ENCODE measurements around the gene GMDS. TPM values are rescaled to one million over a fixed set of nuclear protein-coding genes. Genes with fewer than 3 reads are reported as not detected.

GMDS gene
- total RNA-seq, 1 donor from 2014 or later: 5.3 TPM

DNA sequence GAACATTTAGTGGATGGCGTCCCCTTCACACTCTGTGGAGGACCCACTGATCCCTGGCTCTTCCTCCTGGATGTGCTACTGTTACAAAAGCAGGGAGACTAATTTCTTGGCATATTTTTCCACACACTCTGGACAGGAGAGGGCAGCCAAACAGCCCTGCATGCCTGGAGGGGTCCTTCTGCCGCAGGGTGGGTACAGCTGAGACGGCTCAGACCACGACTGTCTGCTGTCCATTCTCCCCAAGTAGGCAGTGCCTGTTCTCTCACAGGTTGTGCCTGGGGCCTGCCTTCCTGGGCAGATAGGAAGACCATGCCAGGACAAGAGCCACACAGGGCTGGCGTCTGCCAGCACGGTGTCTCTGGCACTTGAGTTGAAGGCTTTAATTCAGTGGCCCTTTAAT lies 375.6 kb downstream of the GMDS start:
- intact Hi-C loops (cut with DNase I): no loop called here
- DNase-seq (ENCODE audit: missing footprints) (no peak), ATAC-seq (no peak)

DNA sequence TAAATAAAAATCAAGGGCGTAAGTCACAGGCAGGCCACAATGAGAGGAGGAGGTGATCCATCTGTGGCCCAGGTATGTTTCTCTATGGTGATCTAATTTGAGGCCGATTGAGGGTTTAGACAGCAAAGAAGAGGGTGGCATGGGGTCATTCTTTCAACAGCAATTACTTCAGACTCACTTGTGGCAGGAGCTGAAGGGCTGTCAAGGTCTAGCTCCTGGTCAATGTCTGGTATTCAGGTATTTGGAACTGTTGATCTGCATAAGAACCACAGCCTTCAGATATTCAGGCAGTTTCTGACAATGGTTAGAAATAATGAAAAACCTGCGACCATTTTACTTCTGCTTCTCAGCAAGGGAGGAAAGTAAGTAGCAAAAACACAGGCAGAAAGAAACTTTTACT lies 376.1 kb downstream of the GMDS start:
- ATAC-seq (no peak), DNase-seq (ENCODE audit: missing footprints) (no peak)
- intact Hi-C loops (cut with DNase I): no loop called here

DNA sequence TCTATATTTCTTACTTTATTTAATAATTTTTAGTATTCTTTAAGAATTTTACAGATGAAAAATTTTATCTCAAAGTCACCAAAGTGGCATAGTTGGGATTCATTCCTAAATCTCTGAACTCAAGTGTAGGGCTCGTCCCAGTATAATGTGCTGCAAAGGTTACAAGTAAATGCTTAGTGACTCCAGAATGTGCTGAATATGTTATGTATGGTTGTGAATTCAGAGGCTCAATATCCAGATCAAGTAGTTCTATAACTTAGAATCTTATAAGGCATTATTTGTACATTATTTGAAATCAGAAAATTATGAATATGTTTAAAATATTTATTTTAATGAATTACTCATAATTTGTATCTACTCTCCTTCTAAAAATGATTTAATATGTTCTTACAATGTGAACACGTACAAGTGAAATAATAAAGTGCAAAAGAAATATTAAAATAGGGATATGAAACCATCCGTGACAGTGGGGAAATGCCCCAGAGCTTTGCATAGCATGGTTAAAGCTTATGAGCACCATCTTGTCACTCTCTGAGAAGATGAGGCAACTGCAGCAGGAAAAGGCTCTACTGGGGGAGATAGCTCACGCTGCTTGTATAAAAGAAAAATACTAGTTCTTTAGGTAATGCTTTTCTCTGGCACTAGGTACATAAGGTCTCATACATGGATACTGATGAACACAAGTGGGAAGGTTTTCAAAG lies 376.7 kb downstream of the GMDS start:
- DNase-seq (ENCODE audit: missing footprints): no peak
- no peak for ATAC-seq
- intact Hi-C loops (cut with DNase I): no loop called here

DNA sequence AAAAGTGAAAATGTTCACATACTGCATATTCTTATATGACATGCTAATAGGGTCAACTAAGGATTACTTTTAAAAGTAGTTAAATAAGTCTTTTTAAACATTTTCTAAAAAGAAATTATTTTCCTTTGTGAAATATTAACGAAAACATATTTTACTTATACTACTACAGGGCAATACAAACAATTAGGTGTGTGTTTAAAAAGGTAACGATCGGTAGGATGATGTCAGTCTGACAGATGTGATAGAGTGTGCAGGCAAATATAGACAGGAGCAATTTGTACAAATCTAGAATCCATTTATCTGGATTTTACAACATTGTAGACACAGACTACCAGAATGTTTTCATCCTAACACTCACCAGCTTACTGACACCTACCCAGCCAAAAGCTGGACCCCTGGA lies 378.2 kb downstream of the GMDS start:
- ATAC-seq (no peak), DNase-seq (ENCODE audit: missing footprints) (no peak)
- intact Hi-C loops (cut with DNase I): no loop called here

DNA sequence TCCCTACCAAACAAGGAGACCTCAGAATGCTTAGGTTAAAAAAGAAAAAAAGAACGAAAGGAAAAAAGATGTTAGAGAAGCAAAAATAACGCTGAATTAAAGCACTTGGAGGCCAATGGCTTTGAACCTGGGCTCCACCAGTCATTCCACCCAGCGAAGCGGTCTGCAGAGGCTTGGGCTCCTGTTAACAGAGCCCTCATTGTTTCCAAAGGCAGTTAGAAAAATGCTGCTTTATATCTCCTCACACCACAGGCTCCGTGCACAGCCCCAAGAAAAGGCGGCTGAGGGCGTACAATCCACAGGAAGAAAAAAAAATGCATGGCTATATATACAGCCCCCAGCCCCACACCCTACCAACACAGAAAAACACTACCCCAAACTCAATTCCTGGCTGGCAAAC lies 379.8 kb downstream of the GMDS start:
- ATAC-seq (no peak), DNase-seq (ENCODE audit: missing footprints) (no peak)
- intact Hi-C loops (cut with DNase I): no loop called here

DNA sequence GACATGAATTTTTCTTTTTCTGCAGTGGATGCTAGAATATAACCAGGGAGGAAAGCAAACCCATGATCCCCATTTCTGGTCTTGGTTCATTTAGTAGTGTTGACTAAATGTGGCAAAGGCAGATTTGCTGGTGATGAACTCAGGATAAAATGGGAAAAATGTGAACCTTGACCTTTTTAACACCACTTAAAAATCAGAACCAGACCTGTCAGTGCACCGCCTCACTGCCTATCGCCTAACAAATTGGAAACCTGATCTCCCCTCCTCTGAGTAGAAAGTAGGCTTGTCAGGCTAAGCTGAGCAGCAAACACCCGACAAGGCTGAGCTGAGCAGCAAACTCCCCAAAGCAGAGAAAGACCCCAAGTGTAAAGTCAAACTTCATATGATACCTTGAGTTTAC lies 380.9 kb downstream of the GMDS start:
- no peak for ATAC-seq

DNA sequence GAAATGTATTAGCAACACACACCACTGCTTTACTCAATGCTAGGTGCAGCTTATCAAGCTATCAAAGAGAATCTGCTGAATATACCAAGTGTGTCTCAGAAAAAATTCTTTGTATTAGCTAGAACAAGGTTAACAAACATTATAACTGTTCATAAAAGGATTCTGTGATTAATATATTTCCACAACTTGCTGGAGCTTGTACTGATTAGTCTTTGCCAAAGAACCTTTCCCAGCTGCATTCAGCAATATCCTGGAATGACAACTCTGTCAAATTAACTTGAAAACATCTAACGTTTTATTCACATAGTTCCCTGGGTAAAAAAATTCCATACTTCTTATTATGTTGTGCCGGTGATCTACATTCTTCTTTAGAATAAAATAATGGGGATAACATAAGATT lies 383.0 kb downstream of the GMDS start:
- DNase-seq (ENCODE audit: missing footprints) (no peak), ATAC-seq (no peak)
- intact Hi-C loops (cut with DNase I): no loop called here

More for the DNA sequence above, 380.9 kb downstream of the GMDS start:
- intact Hi-C loops (cut with DNase I): no loop called here
- DNase-seq (ENCODE audit: missing footprints): no peak

DNA sequence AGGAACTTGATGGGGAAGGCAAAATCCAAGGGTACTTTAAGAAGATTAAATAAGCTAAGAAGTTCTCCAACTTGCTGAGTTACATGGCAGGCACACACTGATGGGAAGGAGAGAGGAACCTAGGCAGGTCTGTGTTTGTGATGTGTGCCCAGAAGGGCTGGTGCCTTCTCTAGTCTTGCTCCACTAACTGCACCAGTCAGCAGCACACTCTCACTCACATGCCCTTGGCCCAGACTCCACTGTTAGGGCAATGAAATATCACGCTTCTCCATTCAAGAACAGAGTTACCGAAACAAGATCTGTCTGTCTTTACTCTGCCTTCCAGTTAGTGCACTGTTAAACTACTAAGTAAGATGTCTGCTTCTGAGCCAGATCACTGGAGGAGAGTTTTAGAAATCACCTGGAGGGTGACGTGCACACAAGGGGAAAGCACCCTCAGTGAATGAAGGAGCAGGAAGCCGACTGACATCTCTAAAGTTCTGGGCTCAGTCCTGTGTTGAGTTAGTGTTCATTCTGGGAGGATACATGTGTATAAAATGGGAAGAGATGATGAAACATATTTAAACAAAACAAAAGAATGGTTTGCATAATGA lies 384.6 kb downstream of the GMDS start:
- intact Hi-C loops (cut with DNase I): no loop called here

DNA sequence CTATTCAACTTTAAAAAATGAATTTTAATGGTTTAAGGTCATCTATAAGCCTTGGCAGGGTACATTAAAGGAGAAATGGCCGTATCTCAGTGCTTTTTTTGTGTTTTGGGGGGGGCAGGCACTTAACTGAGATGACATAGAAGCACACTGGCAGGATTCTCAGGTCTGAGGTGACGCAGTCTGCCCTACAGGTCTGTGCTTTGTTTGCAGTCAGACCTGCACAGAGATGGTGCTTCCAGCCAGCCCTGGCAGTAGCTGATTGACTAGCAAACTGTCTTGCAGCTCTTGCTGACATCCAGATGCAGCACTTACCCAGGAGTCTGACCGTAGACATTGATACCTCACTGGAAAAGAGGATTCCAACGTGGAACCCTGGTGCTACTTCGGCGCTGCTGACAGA lies 386.5 kb downstream of the GMDS start:
- no peak for DNase-seq (ENCODE audit: missing footprints)
- no peak for ATAC-seq
- intact Hi-C loops (cut with DNase I): no loop called here

More for the DNA sequence above, 384.6 kb downstream of the GMDS start:
- ATAC-seq (no peak), DNase-seq (ENCODE audit: missing footprints) (no peak)

DNA sequence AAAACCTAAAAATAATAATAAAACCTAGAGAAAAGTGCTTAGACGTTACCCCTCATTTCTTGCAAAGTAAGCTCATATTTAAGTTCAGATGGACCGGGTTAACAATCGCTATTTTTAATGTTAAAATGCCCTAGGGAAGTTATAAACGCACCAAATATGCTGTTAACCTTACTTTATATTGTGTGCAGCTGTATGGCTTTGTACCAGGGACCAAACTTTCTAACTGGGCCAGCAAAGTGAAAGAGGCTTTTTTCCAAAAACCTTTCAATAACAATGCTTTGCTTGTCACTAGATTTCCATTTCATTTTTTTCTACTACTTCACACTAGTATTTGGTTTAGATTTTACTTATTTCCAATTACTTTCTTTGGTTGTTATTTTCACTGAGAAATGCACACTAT lies 387.2 kb downstream of the GMDS start:
- ATAC-seq (no peak), DNase-seq (ENCODE audit: missing footprints) (no peak)
- intact Hi-C loops (cut with DNase I): no loop called here

DNA sequence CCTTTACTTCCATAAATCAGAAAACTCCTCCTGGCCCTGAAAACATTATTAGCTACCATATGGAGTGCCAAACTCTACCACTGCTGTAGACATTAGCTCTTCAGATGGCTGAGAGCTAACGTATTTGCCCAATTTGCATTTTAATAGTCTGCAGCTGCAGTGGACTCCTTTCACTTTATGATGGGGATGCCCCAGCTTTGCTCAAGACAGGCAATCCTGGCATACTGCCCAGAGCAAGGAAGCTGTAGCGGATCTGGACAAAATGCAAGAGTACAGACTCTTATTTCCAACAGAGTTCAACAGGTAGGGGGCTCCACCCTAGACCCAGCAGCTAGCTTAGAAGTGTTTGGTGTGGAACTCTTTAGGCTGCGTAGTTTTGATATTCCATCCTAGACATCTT lies 389.0 kb downstream of the GMDS start:
- no peak for ATAC-seq
- no peak for DNase-seq (ENCODE audit: missing footprints)
- intact Hi-C loops (cut with DNase I): no loop called here

DNA sequence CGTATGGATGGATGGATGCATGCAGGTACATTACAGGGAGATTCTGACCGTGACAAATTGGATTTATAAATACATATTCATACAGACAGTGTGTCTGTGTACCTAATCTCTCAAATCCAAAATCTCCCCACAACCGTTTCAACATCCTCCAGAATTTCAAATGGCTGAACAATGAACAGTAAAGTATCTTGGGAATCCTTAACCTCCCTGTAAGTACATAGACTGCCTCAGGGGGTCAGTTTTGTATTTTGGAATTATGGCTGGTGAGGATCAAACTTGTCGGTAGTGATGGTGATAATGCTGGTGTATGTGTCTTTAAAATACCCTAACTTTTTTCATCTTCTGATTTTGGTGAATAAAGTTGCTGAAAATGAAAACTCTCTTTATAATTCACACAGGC lies 389.5 kb downstream of the GMDS start:
- ATAC-seq (no peak), DNase-seq (ENCODE audit: missing footprints) (no peak)
- intact Hi-C loops (cut with DNase I): no loop called here

DNA sequence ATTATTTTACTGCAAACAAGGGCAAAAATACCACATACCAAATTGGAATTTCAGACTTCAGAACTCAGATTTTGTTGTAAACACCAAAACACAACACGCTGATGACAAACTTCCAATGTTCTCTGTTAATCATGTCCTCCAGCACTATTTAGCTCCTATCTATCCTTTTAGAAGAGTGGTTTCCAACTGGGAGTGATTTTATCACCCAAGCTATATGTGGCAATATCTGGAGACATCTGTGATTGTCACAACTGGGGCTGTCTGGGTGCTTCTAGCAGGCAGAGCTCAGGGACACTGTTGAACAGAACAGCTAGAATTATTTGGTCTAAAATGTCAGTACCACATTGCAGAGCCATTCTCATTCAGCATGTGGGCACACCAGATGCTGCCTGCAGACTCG lies 391.1 kb downstream of the GMDS start:
- intact Hi-C loops (cut with DNase I): no loop called here
- no peak for DNase-seq (ENCODE audit: missing footprints)
- ATAC-seq: no peak

DNA sequence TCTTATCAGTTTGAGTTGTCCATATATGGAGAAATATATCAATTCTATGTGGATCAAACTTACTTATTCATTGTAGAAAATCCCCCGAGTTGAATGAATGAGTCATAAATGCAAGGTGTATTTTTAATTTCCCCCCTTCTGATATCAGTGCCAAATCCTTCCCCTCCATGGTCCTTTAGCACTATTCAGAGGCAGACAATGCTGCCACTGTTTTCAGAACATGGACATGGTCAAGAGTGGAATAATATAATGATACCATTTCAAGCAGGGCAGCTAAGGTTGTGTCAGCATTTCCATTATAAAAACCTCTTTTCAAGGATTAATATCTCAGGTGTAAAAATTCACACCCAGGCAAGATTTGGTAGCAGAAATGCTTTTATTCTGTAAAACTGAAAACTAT lies 391.6 kb downstream of the GMDS start:
- no peak for DNase-seq (ENCODE audit: missing footprints)
- no peak for ATAC-seq
- intact Hi-C loops (cut with DNase I): no loop called here

DNA sequence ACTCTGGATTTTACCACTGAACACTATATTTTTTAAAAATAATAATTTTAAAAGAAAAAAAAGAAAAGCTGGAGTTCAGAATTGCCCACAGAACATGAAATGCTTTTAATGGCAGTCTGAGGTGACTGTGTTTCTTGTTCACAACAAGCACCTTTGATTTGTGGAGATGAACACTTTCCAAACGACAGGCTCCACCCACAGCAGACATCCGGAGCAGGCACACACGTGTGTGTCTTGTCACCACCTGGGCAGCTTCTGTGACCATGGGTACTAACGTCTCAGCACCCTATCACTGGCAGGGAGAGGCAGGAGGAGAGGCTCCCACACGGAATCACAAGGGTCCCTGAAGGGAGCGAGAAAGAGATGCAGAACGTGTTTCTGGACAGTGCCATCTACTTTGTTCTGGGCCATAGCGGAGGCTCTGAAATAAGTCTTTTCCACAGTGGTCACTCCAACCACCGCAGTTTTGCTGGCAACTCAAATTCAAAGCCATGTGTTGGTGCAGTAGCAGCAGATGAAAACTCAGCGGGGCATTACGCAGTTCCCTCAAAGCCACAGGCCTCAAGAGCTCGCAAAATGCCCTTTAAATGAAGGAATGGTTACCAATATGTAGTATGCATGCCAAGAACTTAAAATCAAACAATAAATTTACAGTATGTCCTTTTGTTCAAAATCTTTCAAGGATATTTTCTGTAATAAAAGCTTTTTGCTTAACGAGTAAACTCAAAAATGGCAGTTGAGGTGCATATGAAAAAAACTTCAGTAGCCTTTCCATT lies 393.5 kb downstream of the GMDS start:
- intact Hi-C loops (cut with DNase I): no loop called here
- no peak for ATAC-seq
- DNase-seq (ENCODE audit: missing footprints): no peak

DNA sequence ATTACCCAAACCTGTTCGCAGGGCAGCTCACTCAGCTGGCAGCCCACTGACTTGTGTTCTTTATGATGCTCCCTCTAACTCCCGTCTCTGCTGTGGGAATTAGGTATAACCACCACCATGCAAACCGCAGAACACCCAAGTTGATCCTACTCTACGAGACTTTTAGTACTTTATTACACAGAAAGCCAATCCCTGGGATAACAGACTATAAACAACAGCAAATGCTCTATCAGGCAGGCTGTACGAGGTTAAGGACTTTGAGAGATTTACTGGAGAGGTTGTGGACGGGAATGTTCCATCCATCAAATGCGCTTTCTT lies 394.6 kb downstream of the GMDS start:
- DNase-seq (ENCODE audit: missing footprints) (no peak), ATAC-seq (no peak)
- intact Hi-C loops (cut with DNase I): no loop called here

DNA sequence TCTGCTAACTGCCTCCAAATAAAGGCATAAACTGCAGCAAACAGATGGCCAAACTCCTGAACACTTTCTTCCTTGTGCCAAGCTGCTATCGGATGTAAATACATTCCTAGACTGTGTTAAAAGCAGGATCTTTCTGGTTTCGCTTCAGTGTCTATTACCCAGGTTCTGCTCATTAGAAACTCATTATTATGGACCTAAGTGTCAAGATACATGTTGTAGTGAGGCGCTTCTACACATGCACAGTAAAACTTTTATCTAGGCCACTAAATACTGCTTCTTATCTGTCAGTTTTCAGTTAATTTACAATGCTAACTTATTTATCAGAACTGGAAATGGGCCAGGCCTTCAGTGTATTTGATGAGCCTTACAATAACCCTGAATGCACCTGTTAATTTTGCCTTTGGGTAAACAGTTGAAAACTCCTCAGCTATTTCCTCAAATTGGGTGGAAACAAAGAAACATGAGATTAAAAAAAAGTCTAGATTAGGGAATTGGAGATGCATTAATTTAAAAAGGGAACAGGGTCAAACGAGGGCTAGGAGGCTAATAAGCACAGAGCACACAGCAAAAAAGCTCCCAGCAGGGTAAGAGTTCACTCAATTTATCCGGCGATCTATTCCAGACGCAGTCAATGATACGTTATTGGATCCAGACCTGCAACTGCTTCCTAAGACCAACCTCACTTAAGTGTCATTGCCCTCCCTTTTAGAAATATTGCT lies 395.1 kb downstream of the GMDS start:
- DNase-seq (ENCODE audit: missing footprints) (no peak), ATAC-seq (no peak)
- intact Hi-C loops (cut with DNase I): no loop called here

DNA sequence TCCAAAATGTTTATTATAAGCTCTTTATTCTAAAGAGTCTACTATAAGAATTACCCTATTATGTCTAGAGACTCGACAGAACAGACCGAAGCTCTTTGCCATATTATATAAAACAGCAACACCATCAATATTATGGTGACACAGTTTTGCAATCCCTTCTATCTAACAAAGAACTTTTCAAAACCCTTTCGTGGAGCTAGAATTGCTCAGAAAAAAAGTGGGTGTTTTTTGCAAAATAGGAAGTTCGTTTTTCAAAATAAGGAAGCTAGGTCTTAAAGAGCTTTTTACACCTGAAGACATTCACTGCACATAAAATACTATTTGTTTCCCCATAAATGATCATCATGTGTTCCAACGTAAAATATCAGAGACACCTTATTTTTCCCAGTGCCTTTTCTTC lies 395.7 kb downstream of the GMDS start:
- intact Hi-C loops (cut with DNase I): no loop called here
- ATAC-seq (no peak), DNase-seq (ENCODE audit: missing footprints) (no peak)

DNA sequence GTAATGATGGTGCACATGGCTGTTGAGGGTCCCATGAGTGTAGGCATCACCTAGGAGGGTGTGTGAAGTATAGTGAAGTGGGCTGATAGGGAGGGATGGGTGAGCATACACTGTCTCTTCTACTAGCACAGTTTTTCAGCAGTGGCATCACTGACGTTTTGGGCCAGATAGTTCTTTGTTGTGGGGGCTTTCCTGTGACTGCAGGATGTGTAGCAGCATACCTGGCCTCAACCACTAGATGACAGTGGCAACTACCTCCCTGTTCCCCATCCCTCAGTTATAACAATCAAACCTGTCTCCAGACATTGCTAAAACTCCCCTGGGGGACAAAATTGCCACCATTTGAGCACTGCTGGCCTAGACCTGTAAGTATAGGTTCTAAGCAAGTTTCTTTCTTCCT lies 396.7 kb downstream of the GMDS start:
- DNase-seq (ENCODE audit: missing footprints) (no peak), ATAC-seq (no peak)
- intact Hi-C loops (cut with DNase I): no loop called here

DNA sequence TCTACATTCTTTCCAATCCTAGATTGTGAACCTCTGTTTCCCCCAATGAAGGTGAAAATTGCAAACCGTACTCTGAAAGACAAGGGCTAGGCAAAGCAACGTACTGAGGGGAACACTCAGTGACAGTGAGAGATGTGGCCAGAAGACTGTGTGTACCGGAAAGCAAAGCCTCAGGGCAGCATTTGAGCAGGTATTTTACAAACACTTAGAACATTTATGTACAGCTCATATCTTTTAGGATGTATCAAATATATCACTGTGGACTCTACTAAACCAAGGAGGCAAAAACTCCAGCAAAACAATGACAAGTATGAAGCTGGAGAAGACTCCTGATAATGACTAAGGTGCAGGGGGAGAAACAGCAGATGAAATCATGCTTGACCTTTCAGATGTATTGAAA lies 398.8 kb downstream of the GMDS start:
- DNase-seq (ENCODE audit: missing footprints) (no peak), ATAC-seq (no peak)
- intact Hi-C loops (cut with DNase I): no loop called here

Data from Right ventricle myocardium inferior (tissue), 1 donor.